SK-N-SH (cell line): ENCODE measurements around the gene PSMB11. TPM values are rescaled to one million over a fixed set of nuclear protein-coding genes. Genes with fewer than 3 reads are reported as not detected.

ENCODE experiments used
- CTCF ChIA-PET: fragments of 300-600, 350-600 bp; formaldehyde crosslinking; extraction: SDS; loops from one replicate; lab custom pipeline; 2021; lab: Yijun Ruan, JAX
- POLR2A ChIA-PET: fragments of 350-600 bp; sonication (Branson Sonifier 250); formaldehyde crosslinking; extraction: SDS; loops from one replicate; lab custom pipeline; 2020; ENCODE audit warnings: antibody characterized with exemption, inconsistent platforms; lab: Yijun Ruan, JAX
- DNase-seq: peaks from one replicate; pipeline ENCODE4 v3.0.0; 2012
- H2AFZ ChIP-seq: fragments of 200-600 bp; sonication (generic); 2 replicates; pipeline ENCODE4 v1.8.1; 2016; ENCODE audit warnings: antibody characterized with exemption, mild to moderate bottlenecking, low read depth
- H3F3A ChIP-seq: fragments of 200-600 bp; sonication (generic); replicated peaks from 2 replicates; pipeline ENCODE3; 2016; ENCODE audit warnings: antibody characterized with exemption, mild to moderate bottlenecking; ENCODE audit not compliant: insufficient read depth
- H3K27ac ChIP-seq, 2 experiments: fragments of 200-500 bp in 1 of 2; fragments of 200-600 bp in 1 of 2; sonication (Bioruptor generic) in 1 of 2; sonication (generic), shearing (Covaris generic) in 1 of 2; 2 replicates each; pipeline versions ENCODE4 v1.5.1 to v1.6.1; 2014 to 2016; ENCODE audit warnings: low read depth in 2 of 2, inconsistent platforms in 1 of 2, low read length in 1 of 2, mild to moderate bottlenecking in 1 of 2, mixed read lengths in 1 of 2
- H3K27me3 ChIP-seq: fragments of 200-600 bp; sonication (generic), shearing (Covaris generic); 2 replicates; pipeline ENCODE4 v1.6.1; 2016; ENCODE audit warnings: mixed run types; ENCODE audit not compliant: insufficient read depth
- H3K36me3 ChIP-seq, 2 experiments: fragments of 200-500 bp in 1 of 2; fragments of 200-600 bp in 1 of 2; sonication (Bioruptor generic) in 1 of 2; sonication (generic) in 1 of 2; replicated peaks in 1 of 2; 2 replicates each; pipeline versions ENCODE3 to v1.5.1; 2014 to 2016; ENCODE audit warnings: low read length in 1 of 2, mild to moderate bottlenecking in 1 of 2; ENCODE audit not compliant: insufficient read depth in 2 of 2, control insufficient read depth in 1 of 2
- H3K4me1 ChIP-seq, 2 experiments: fragments of 200-500 bp in 1 of 2; fragments of 200-600 bp in 1 of 2; sonication (Bioruptor generic) in 1 of 2; sonication (generic), shearing (Covaris generic) in 1 of 2; 2 replicates each; pipeline versions ENCODE4 v1.5.1 to v1.6.1; 2014 to 2016; ENCODE audit warnings: low read depth in 1 of 2, low read length in 1 of 2, mixed run types in 1 of 2; ENCODE audit not compliant: insufficient read depth in 2 of 2, control insufficient read depth in 1 of 2
- H3K4me2 ChIP-seq: fragments of 200-600 bp; sonication (generic), shearing (Covaris generic); 2 replicates; pipeline ENCODE4 v1.6.1; 2017; ENCODE audit warnings: mixed run types
- H3K4me3 ChIP-seq, 2 experiments: fragments of 200-500 bp in 1 of 2; fragments of 200-600 bp in 1 of 2; sonication (Bioruptor generic) in 1 of 2; sonication (generic), shearing (Covaris generic) in 1 of 2; 2 replicates each; pipeline versions ENCODE4 v1.5.1 to v1.8.1; 2014 to 2016; ENCODE audit warnings: low read depth in 2 of 2, inconsistent platforms in 1 of 2, low read length in 1 of 2, mild to moderate bottlenecking in 1 of 2, mixed read lengths in 1 of 2, moderate library complexity in 1 of 2
- H3K79me2 ChIP-seq: fragments of 200-600 bp; sonication (generic); 2 replicates; pipeline ENCODE4 v1.8.1; 2017; ENCODE audit warnings: mild to moderate bottlenecking; ENCODE audit not compliant: insufficient read depth
- H3K9ac ChIP-seq: fragments of 200-600 bp; sonication (generic); 2 replicates; pipeline ENCODE4 v1.6.1; 2017; ENCODE audit warnings: mixed run types
- H3K9me2 ChIP-seq: fragments of 200-600 bp; sonication (generic); 2 replicates; pipeline ENCODE4 v1.6.1; 2017; ENCODE audit warnings: mixed run types
- H3K9me3 ChIP-seq: fragments of 200-600 bp; sonication (generic); 2 replicates; pipeline ENCODE4 v1.6.1; 2017; ENCODE audit warnings: mixed run types, mild to moderate bottlenecking, moderate library complexity
- H4K20me1 ChIP-seq: fragments of 200-600 bp; sonication (generic); 2 replicates; pipeline ENCODE4 v1.6.1; 2017; ENCODE audit warnings: mild to moderate bottlenecking, mixed run types; ENCODE audit not compliant: insufficient read depth
- JUND ChIP-seq: IDR thresholded peaks from 2 replicates; pipeline ENCODE4 v1.4.0; 2012
- NFIC ChIP-seq: IDR thresholded peaks from 2 replicates; pipeline ENCODE4 v1.4.0; 2012; ENCODE audit warnings: borderline replicate concordance
- NRF1 ChIP-seq: IDR thresholded peaks from 2 replicates; pipeline ENCODE4 v1.6.1; 2012; ENCODE audit warnings: low read depth, mild to moderate bottlenecking, low read length
- POLR2AphosphoS5 ChIP-seq: IDR thresholded peaks from 2 replicates; pipeline ENCODE4 v1.6.1; 2012; ENCODE audit warnings: low read depth, low read length
- RAD21 ChIP-seq: IDR thresholded peaks from 2 replicates; pipeline ENCODE4 v1.6.1; 2012; ENCODE audit warnings: mild to moderate bottlenecking, low read length
- REST ChIP-seq: IDR thresholded peaks from 2 replicates; pipeline ENCODE4 v1.6.1; 2012; ENCODE audit warnings: mild to moderate bottlenecking, low read depth, low read length, moderate library complexity
- RXRA ChIP-seq: IDR thresholded peaks from 2 replicates; pipeline ENCODE4 v1.4.0; 2012; ENCODE audit warnings: low read depth, mild to moderate bottlenecking, borderline replicate concordance
- SMC3 ChIP-seq: IDR thresholded peaks from 2 replicates; pipeline ENCODE4 v1.6.1; 2012; ENCODE audit warnings: low read depth, low read length, improper control_type of control experiment
- TAF1 ChIP-seq: IDR thresholded peaks from 2 replicates; pipeline ENCODE4 v1.6.1; 2012; ENCODE audit warnings: low read depth, mild to moderate bottlenecking, low read length, moderate library complexity, borderline replicate concordance
- TEAD4 ChIP-seq: IDR thresholded peaks from 2 replicates; pipeline ENCODE4 v1.4.0; 2012; ENCODE audit warnings: mild to moderate bottlenecking, borderline replicate concordance; ENCODE audit not compliant: insufficient read depth
- YY1 ChIP-seq: IDR thresholded peaks from 2 replicates; pipeline ENCODE4 v1.4.0; 2012; ENCODE audit warnings: low read depth, mild to moderate bottlenecking
- WGBS: methylation state at CpG from one replicate; pipeline ENCODE4 v1.1.6; 2017; ENCODE audit warnings: low lambda C conversion rate; 5-methylcytosine and 5-hydroxymethylcytosine counted together
- polyA plus RNA-seq, 3 experiments: library from polyadenylated mRNA; depleted of rRNA; stranded (reverse); fragments of >200 nt; gene quantifications; 2 replicates each; pipeline ENCODE4 v1.2.3, GENCODE V29; 2012

The PSMB11 gene
- polyA plus RNA-seq, 1 of the 3 experiments (the other 2 are of a cell fraction): not detected

- peak; percentile 84; the same call in 1 of the 2 replicates for TF ChIP-seq YY1
- peak; percentile 36; the same call in 1 of the 2 replicates for TF ChIP-seq TAF1
- TF ChIP-seq JUND: no peak; the same call in 1 of the 2 replicates
- no peak for TF ChIP-seq SMC3
- no peak for TF ChIP-seq RXRA
- TF ChIP-seq NRF1: peak; percentile 64
- peak; percentile 85 for TF ChIP-seq POLR2AphosphoS5
- TF ChIP-seq TEAD4: no peak
- no peak for TF ChIP-seq REST
- TF ChIP-seq NFIC: no peak
Measured at GRCh38 chr14:23006544-23007419, 35.2 kb upstream of the PSMB11 start (continued).

GRCh38 chr14:23008831-23009230 is 33.2 kb upstream of the PSMB11 start:
- Histone ChIP-seq H3K27ac (peak overlapping the region in 1 of 2 experiments; percentile 7; a peak in 1 of 4 replicates), H3K9ac (no peak overlapping the region), H3K27me3 (no peaks in the 10 kb centered on the region), H3F3A (peaks cover 34% of the 10 kb centered on the region), H4K20me1 (no peaks in the 10 kb centered on the region), H3K4me1 (peaks cover 18 to 22% of the 10 kb centered on the region in 2 experiments), H3K36me3 (no peaks in the 10 kb centered on the region), H3K4me3 (no peak overlapping the region), H3K79me2 (0 out of 2 replicates have a peak, but pooled peaks cover 3% of the 10 kb centered on the region), H3K9me2 (no peaks in the 10 kb centered on the region), H3K9me3 (no peaks in the 10 kb centered on the region), H2AFZ (0 out of 2 replicates have a peak overlapping the region, but pooled peaks have one; percentile 2), H3K4me2 (0 out of 2 replicates have a peak overlapping the region, but pooled peaks have one; percentile 65)
- CTCF ChIA-PET: interaction anchor here (1.0 to 4.1 kb wide), 8 partner anchors 13 to 79 kb away, joined by 3 to 61 read pairs (median 11); partner anchors contain the start of gene CDH24
- POLR2A ChIA-PET: no interaction called here
- WGBS: 77% methylated on average over 3 of the region's 3 CpGs
- TF ChIP-seq RAD21 (no peak), JUND (no peak)
- TF ChIP-seq, all 33 proteins: peak for 0
- DNase-seq: no peak
